HepG2 (cell line): ENCODE data around the gene LARP1. TPM values are rescaled to one million over a fixed set of nuclear protein-coding genes. Genes with fewer than 3 reads are reported as not detected.

Experiments
- ARID5B ChIP-seq: IDR thresholded peaks from 2 replicates; pipeline ENCODE4 v1.4.0; 2020; ENCODE audit warnings: mild to moderate bottlenecking, missing genetic modification reagents
- ATF1 ChIP-seq: IDR thresholded peaks from 2 replicates; pipeline ENCODE4 v1.6.1; 2016; ENCODE audit warnings: mild to moderate bottlenecking, control low read depth
- BORCS8-MEF2B ChIP-seq: sonication (generic); formaldehyde crosslinking; IDR thresholded peaks from 2 replicates; pipeline ENCODE4 v1.8.0; 2022; ENCODE audit warnings: mild to moderate bottlenecking, missing genetic modification reagents
- MBD4 ChIP-seq: IDR thresholded peaks from 2 replicates; pipeline ENCODE4 v1.6.1; 2012; ENCODE audit warnings: low read length, inconsistent platforms, borderline replicate concordance
- NR2F6 ChIP-seq, 2 experiments: IDR thresholded peaks; 2 replicates each; pipeline ENCODE4 v1.6.1; 2016; ENCODE audit warnings: antibody characterized with exemption in 1 of 2, mild to moderate bottlenecking in 1 of 2
- NR3C1 ChIP-seq: sonication (generic); formaldehyde crosslinking; IDR thresholded peaks from 2 replicates; pipeline ENCODE4 v1.4.0; 2020; ENCODE audit warnings: missing genetic modification reagents
- PAXIP1 ChIP-seq: sonication (generic); formaldehyde crosslinking; conservative IDR thresholded peaks from 2 replicates; pipeline ENCODE4 v1.4.0; 2020; ENCODE audit warnings: mild to moderate bottlenecking, missing genetic modification reagents, moderate library complexity
- SKIL ChIP-seq: sonication (generic); formaldehyde crosslinking; IDR thresholded peaks from 2 replicates; pipeline ENCODE4 v1.8.0; 2022; ENCODE audit warnings: missing genetic modification reagents, mild to moderate bottlenecking, moderate library complexity, borderline replicate concordance
- SMC3 ChIP-seq: IDR thresholded peaks from 2 replicates; pipeline ENCODE4 v1.6.1; 2011; ENCODE audit warnings: low read length, improper control_type of control experiment
- ZFYVE20 ChIP-seq: sonication (generic); formaldehyde crosslinking; IDR thresholded peaks from 2 replicates; pipeline ENCODE4 v1.8.0; 2023; ENCODE audit warnings: low read depth, mild to moderate bottlenecking, moderate library complexity, missing genetic modification reagents, borderline replicate concordance
- ZKSCAN1 ChIP-seq: fragments of 150-350 bp; IDR thresholded peaks from 2 replicates; pipeline ENCODE4 v1.6.1; 2014; ENCODE audit warnings: low read length
- ZMAT5 ChIP-seq: sonication (generic); formaldehyde crosslinking; IDR thresholded peaks from 2 replicates; pipeline ENCODE4 v1.5.0; 2020; ENCODE audit warnings: mild to moderate bottlenecking, low read depth, missing genetic modification reagents, borderline replicate concordance
- ZNF652 ChIP-seq: IDR thresholded peaks from 2 replicates; pipeline ENCODE4 v1.6.1; 2016; ENCODE audit warnings: low read depth, borderline replicate concordance
- ZNF781 ChIP-seq: sonication (generic); formaldehyde crosslinking; IDR thresholded peaks from 2 replicates; pipeline ENCODE4 v1.5.1; 2020; ENCODE audit warnings: borderline replicate concordance, mild to moderate bottlenecking, missing genetic modification reagents; ENCODE audit errors: not compliant biosample characterization
- polyA plus RNA-seq, 8 experiments: library from polyadenylated mRNA; depleted of rRNA in 3 of 8; stranded (reverse) in 7 of 8; unstranded in 1 of 8; fragments of >200 nt; fragmentation: Illumina TruSeq in 4 of 8; extraction: Trizol in 4 of 8; gene quantifications; 2 replicates each; pipeline versions ENCODE4 v1.2.1 to v1.2.3, GENCODE V29; 2011 to 2016; ENCODE audit warnings: low read depth in 4 of 8, missing spikeins in 1 of 8, mixed read lengths in 1 of 8; ENCODE audit not compliant: insufficient read depth in 1 of 8
- total RNA-seq, 5 experiments: library from RNA; depleted of rRNA; stranded (reverse); fragments of >200 nt; fragmentation: Illumina TruSeq; extraction: Trizol; gene quantifications; 2 replicates each; pipeline ENCODE4 v1.2.3, GENCODE V29; 2016; ENCODE audit warnings: low read depth in 1 of 5
- TF ChIP-seq, protein P1 (sequence below): sonication (generic); formaldehyde crosslinking; IDR thresholded peaks from 2 replicates; pipeline ENCODE4 v1.5.1; 2020; ENCODE audit warnings: mild to moderate bottlenecking, missing genetic modification reagents, moderate library complexity
- TF ChIP-seq, protein P2 (sequence below): sonication (generic); formaldehyde crosslinking; IDR thresholded peaks from 2 replicates; pipeline ENCODE4 v1.4.0; 2020; ENCODE audit warnings: missing genetic modification reagents, borderline replicate concordance

The LARP1 gene
- total and polyA plus RNA-seq, 2 of the 13 experiments (the other 11 are each of a cell fraction or from before 2014, with no cell fraction given) = 45.2 to 61.4 TPM

DNA sequence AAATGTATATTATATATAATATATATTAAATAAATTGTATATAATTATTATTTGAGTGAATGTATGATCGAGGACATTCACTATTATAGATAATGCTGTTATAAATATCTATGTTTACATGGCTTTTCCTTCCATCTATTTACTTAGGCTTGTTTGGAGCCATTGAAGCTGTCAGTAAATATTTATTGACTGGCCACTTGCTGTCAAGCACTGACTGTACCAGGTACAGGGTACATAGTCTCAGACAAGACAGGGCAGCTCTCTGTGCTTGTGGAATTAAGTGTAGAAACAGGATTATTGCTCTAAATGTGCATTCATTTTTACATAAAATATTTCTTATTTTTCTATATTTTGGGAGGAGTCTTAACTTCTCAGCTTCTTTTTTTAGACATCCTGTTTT lies 78.9 kb downstream of the LARP1 start (continued):
- TF ChIP-seq NR2F6 (IDR thresholded peaks at IDR 0.05) = peak; percentile 46; the same call in 1 of the 2 replicates
- 0 out of 2 replicates have a peak, but pooled peaks have one; percentile 43 for TF ChIP-seq NR2F6 (CRISPR knock-in tag; IDR thresholded peaks at IDR 0.05)
- TF ChIP-seq, protein P1, sequence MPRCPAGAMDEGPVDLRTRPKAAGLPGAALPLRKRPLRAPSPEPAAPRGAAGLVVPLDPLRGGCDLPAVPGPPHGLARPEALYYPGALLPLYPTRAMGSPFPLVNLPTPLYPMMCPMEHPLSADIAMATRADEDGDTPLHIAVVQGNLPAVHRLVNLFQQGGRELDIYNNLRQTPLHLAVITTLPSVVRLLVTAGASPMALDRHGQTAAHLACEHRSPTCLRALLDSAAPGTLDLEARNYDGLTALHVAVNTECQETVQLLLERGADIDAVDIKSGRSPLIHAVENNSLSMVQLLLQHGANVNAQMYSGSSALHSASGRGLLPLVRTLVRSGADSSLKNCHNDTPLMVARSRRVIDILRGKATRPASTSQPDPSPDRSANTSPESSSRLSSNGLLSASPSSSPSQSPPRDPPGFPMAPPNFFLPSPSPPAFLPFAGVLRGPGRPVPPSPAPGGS (CRISPR knock-in tag) = no peak
- peak; percentile 68 for TF ChIP-seq SKIL (CRISPR knock-in tag)
- no peak for TF ChIP-seq ZNF781 (CRISPR knock-in tag)
- TF ChIP-seq ATF1 (CRISPR knock-in tag) = no peak
- no peak for TF ChIP-seq NR3C1
- TF ChIP-seq ZFYVE20 (CRISPR knock-in tag) = no peak
- peak; percentile 85 for TF ChIP-seq ARID5B
- TF ChIP-seq, protein P2, sequence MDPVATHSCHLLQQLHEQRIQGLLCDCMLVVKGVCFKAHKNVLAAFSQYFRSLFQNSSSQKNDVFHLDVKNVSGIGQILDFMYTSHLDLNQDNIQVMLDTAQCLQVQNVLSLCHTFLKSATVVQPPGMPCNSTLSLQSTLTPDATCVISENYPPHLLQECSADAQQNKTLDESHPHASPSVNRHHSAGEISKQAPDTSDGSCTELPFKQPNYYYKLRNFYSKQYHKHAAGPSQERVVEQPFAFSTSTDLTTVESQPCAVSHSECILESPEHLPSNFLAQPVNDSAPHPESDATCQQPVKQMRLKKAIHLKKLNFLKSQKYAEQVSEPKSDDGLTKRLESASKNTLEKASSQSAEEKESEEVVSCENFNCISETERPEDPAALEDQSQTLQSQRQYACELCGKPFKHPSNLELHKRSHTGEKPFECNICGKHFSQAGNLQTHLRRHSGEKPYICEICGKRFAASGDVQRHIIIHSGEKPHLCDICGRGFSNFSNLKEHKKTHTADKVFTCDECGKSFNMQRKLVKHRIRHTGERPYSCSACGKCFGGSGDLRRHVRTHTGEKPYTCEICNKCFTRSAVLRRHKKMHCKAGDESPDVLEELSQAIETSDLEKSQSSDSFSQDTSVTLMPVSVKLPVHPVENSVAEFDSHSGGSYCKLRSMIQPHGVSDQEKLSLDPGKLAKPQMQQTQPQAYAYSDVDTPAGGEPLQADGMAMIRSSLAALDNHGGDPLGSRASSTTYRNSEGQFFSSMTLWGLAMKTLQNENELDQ (CRISPR knock-in tag) = no peak
- TF ChIP-seq MBD4 = no peak
- TF ChIP-seq BORCS8-MEF2B (CRISPR knock-in tag) = no peak
- TF ChIP-seq ZMAT5 (CRISPR knock-in tag) = no peak
- no peak for TF ChIP-seq SMC3
- TF ChIP-seq PAXIP1 = peak; percentile 88
- TF ChIP-seq ZKSCAN1 = no peak
- no peak for TF ChIP-seq ZNF652
